Esophagus muscularis mucosa (tissue), 4 donors: Measurements from ENCODE around the gene GPR27.

Source experiments
- EP300 ChIP-seq: sonication (generic); formaldehyde crosslinking; IDR thresholded peaks from one replicate; pipeline ENCODE4 v1.6.1; 2017; ENCODE audit warnings: antibody characterized with exemption
- POLR2A ChIP-seq: fragments of 450-650 bp; IDR thresholded peaks from one replicate; pipeline ENCODE4 v1.6.1; 2017; ENCODE audit warnings: antibody characterized with exemption, moderate library complexity, mild to moderate bottlenecking, low read depth
- POLR2AphosphoS5 ChIP-seq, 2 donors: sonication (generic); formaldehyde crosslinking; IDR thresholded peaks; one replicate each; pipeline ENCODE4 v1.6.1; 2017; ENCODE audit warnings: antibody characterized with exemption in 2 of 2
- TF ChIP-seq, protein P1 (sequence below), 3 experiments: fragments of 200-600 bp in 2 of 3; fragments of 450-650 bp in 1 of 3; sonication (generic) in 2 of 3; IDR thresholded peaks; one replicate each; pipeline ENCODE4 v1.5.1; 2017 to 2019; ENCODE audit warnings: antibody characterized with exemption in 3 of 3, mild to moderate bottlenecking in 2 of 3, moderate library complexity in 1 of 3

- TF ChIP-seq POLR2A (no peak), POLR2AphosphoS5 (IDR thresholded peaks at IDR 0.05) (no peak), EP300 (no peak)
- TF ChIP-seq, protein P1, sequence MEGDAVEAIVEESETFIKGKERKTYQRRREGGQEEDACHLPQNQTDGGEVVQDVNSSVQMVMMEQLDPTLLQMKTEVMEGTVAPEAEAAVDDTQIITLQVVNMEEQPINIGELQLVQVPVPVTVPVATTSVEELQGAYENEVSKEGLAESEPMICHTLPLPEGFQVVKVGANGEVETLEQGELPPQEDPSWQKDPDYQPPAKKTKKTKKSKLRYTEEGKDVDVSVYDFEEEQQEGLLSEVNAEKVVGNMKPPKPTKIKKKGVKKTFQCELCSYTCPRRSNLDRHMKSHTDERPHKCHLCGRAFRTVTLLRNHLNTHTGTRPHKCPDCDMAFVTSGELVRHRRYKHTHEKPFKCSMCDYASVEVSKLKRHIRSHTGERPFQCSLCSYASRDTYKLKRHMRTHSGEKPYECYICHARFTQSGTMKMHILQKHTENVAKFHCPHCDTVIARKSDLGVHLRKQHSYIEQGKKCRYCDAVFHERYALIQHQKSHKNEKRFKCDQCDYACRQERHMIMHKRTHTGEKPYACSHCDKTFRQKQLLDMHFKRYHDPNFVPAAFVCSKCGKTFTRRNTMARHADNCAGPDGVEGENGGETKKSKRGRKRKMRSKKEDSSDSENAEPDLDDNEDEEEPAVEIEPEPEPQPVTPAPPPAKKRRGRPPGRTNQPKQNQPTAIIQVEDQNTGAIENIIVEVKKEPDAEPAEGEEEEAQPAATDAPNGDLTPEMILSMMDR (IDR thresholded peaks at IDR 0.05) = no peak
Observed at GRCh38 chr3:71760140-71760539, 6.5 kb downstream of the GPR27 start.
